HL-60/S4 (cell line): ENCODE data around the gene OSBPL10.

Source experiments
- in situ Hi-C: fragments of 300-500 bp; cut with MboI; formaldehyde crosslinking; loops from 2 replicates; pipeline ENCODE4 v1.14.3; 2022; ENCODE audit warnings: low sequenced_read_pairs

Gene OSBPL10

GRCh38 chr3:31687020-31687802 lies 293.9 kb downstream of the OSBPL10 start:
- in situ Hi-C loops: no loop called here

GRCh38 chr3:31680072-31680870 lies 300.8 kb downstream of the OSBPL10 start:
- in situ Hi-C loops: no loop called here

- in situ Hi-C loops: no loop called here
Observed at GRCh38 chr3:31676556-31676955, 304.5 kb downstream of the OSBPL10 start.

- in situ Hi-C loops: no loop called here
Observed at GRCh38 chr3:31673950-31674349, 307.1 kb downstream of the OSBPL10 start.

- in situ Hi-C loops: no loop called here
Observed at GRCh38 chr3:31671976-31672375, 309.1 kb downstream of the OSBPL10 start.

- in situ Hi-C loops: no loop called here
Observed at GRCh38 chr3:31671451-31671850, 309.6 kb downstream of the OSBPL10 start.

- in situ Hi-C loops: no loop called here
Observed at GRCh38 chr3:31670722-31671121, 310.3 kb downstream of the OSBPL10 start.

GRCh38 chr3:31670136-31670535 lies 310.9 kb downstream of the OSBPL10 start:
- in situ Hi-C loops: no loop called here

GRCh38 chr3:31668242-31668641 lies 312.8 kb downstream of the OSBPL10 start:
- in situ Hi-C loops: no loop called here

- in situ Hi-C loops: no loop called here
Observed at GRCh38 chr3:31667582-31667981, 313.5 kb downstream of the OSBPL10 start.

- in situ Hi-C loops: no loop called here
Observed at GRCh38 chr3:31664031-31664430, 317.0 kb downstream of the OSBPL10 start.

- in situ Hi-C loops: no loop called here
Observed at GRCh38 chr3:31661993-31662670, 318.9 kb downstream of the OSBPL10 start.

GRCh38 chr3:31661286-31661685 lies 319.8 kb downstream of the OSBPL10 start:
- in situ Hi-C loops: no loop called here

GRCh38 chr3:31659246-31659645 lies 321.8 kb downstream of the OSBPL10 start:
- in situ Hi-C loops: no loop called here

GRCh38 chr3:31654998-31655397 lies 326.1 kb downstream of the OSBPL10 start:
- in situ Hi-C loops: no loop called here

GRCh38 chr3:31653464-31653863 lies 327.6 kb downstream of the OSBPL10 start:
- in situ Hi-C loops: no loop called here

- in situ Hi-C loops: no loop called here
Observed at GRCh38 chr3:31652296-31652695, 328.8 kb downstream of the OSBPL10 start.

GRCh38 chr3:31648286-31648968 lies 332.6 kb downstream of the OSBPL10 start:
- in situ Hi-C loops: no loop called here

GRCh38 chr3:31645256-31645655 lies 335.8 kb downstream of the OSBPL10 start:
- in situ Hi-C loops: no loop called here

- in situ Hi-C loops: no loop called here
Observed at GRCh38 chr3:31639828-31640227, 341.2 kb downstream of the OSBPL10 start.
